HL-60 (cell line): ENCODE data around the gene TMEM258.
A peak's percentile ranks its signal among the peaks of the same experiment; 100 is the strongest.

ENCODE experiments used
- DNase-seq, 2 experiments: peaks; one replicate each; pipeline ENCODE4 v3.0.0-alpha.2; 2010 to 2020; ENCODE audit warnings: low read depth in 1 of 2, low spot score in 1 of 2
- H3K27ac ChIP-seq: fragments of 250-450 bp; sonication (Bioruptor Pico); replicated peaks from 2 replicates; pipeline ENCODE4 v1.5.1; 2020; ENCODE audit warnings: mild to moderate bottlenecking, moderate library complexity
- H3K27me3 ChIP-seq: fragments of 250-450 bp; sonication (Bioruptor Pico); 2 replicates; pipeline ENCODE4 v1.5.1; 2021; ENCODE audit warnings: mild to moderate bottlenecking, moderate library complexity; ENCODE audit not compliant: insufficient read depth, poor library complexity, severe bottlenecking
- H3K4me3 ChIP-seq: replicated peaks from 2 replicates; pipeline ENCODE4 v1.5.1; 2011; ENCODE audit warnings: mild to moderate bottlenecking, control low read depth, low read length; ENCODE audit not compliant: insufficient read depth
- GABPA ChIP-seq: IDR thresholded peaks from 2 replicates; pipeline ENCODE4 v1.6.1; 2012; ENCODE audit warnings: low read depth
- POLR2AphosphoS5 ChIP-seq: IDR thresholded peaks from 2 replicates; pipeline ENCODE4 v1.6.1; 2012; ENCODE audit warnings: low read depth
- REST ChIP-seq: IDR thresholded peaks from 2 replicates; pipeline ENCODE4 v1.6.1; 2012; ENCODE audit warnings: low read depth; ENCODE audit not compliant: insufficient replicate concordance
- SPI1 ChIP-seq: IDR thresholded peaks from 2 replicates; pipeline ENCODE4 v1.6.1; 2012; ENCODE audit warnings: low read depth, mild to moderate bottlenecking, borderline replicate concordance
- TF ChIP-seq, protein P1 (sequence below): IDR thresholded peaks from one replicate; pipeline ENCODE4 v1.5.1; 2011; ENCODE audit warnings: low read length, control low read depth, inconsistent platforms; ENCODE audit not compliant: insufficient read depth

Gene TMEM258

GRCh38 chr11:61785837-61786402 is 6.5 kb downstream of the TMEM258 start:
- Histone ChIP-seq H3K27ac (no peak overlapping the region), H3K27me3 (no peaks in the 10 kb centered on the region), H3K4me3 (no peak overlapping the region)
- DNase-seq, result no peak
- TF ChIP-seq REST (no peak), GABPA (no peak), SPI1 (no peak), POLR2AphosphoS5 (no peak)
- TF ChIP-seq, protein P1, sequence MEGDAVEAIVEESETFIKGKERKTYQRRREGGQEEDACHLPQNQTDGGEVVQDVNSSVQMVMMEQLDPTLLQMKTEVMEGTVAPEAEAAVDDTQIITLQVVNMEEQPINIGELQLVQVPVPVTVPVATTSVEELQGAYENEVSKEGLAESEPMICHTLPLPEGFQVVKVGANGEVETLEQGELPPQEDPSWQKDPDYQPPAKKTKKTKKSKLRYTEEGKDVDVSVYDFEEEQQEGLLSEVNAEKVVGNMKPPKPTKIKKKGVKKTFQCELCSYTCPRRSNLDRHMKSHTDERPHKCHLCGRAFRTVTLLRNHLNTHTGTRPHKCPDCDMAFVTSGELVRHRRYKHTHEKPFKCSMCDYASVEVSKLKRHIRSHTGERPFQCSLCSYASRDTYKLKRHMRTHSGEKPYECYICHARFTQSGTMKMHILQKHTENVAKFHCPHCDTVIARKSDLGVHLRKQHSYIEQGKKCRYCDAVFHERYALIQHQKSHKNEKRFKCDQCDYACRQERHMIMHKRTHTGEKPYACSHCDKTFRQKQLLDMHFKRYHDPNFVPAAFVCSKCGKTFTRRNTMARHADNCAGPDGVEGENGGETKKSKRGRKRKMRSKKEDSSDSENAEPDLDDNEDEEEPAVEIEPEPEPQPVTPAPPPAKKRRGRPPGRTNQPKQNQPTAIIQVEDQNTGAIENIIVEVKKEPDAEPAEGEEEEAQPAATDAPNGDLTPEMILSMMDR, result no peak

DNA sequence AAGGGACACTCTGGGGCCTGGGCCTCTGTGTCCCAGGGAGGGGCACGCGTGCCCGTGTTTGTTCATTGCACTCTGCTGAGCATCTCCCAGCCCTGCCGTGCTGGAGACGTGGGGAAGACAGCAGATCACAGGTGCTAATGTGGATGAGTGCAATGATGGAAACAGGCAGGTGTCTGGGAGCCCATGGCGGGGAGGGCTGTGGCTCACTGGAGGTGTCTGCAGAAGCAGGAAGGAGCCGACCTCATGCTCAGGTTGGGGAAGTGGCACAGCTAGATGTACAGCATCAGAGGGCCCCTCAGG is 7.9 kb downstream of the TMEM258 start:
- DNase-seq, result peak in 1 of 2 experiments; percentile 23
- Histone ChIP-seq H3K27ac (no peak overlapping the region), H3K27me3 (no peaks in the 10 kb centered on the region), H3K4me3 (no peak overlapping the region)
- TF ChIP-seq GABPA (no peak), SPI1 (peak; percentile 21; the same call in 1 of the 2 replicates), POLR2AphosphoS5 (no peak), REST (no peak)
- TF ChIP-seq, protein P1, result no peak

- no peak overlapping the region for H3K4me3 ChIP-seq
- no peak for TF ChIP-seq GABPA
- TF ChIP-seq SPI1, result no peak
- TF ChIP-seq, protein P1, result no peak
- DNase-seq, result peak in 1 of 2 experiments; percentile 13
- no peak overlapping the region for H3K27ac ChIP-seq
- H3K27me3 ChIP-seq, result no peaks in the 10 kb centered on the region
Observed at GRCh38 chr11:61783717-61784505, 8.5 kb downstream of the TMEM258 start.

GRCh38 chr11:61782841-61783240 is 9.6 kb downstream of the TMEM258 start:
- Histone ChIP-seq H3K27ac (no peak overlapping the region), H3K27me3 (no peaks in the 10 kb centered on the region), H3K4me3 (no peak overlapping the region)
- TF ChIP-seq REST (no peak), SPI1 (no peak), GABPA (no peak), POLR2AphosphoS5 (no peak)
- TF ChIP-seq, protein P1, result no peak
- no peak for DNase-seq
